ENCODE results near the gene GPATCH2L.

The GPATCH2L gene

DNA sequence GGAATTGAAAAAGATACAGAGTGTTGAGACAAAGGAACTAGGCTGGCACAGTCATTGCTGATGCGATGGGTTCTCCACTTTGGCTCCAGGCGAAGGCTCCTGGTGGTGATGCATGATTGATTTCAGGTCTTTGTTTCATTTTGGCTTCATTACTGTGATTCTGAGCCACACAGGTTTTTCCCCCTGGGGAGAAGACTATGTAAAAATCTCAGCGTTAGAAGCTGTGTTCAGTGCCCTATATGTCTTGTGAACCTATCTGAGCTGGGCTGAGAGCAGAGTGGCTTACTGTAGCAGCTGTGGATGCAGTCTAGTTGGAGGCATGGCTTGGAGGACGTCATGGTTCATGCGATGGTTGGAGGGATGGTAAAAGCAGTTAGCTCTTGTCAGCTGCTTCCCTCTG lies 54.0 kb downstream of the GPATCH2L start:
- Mint-ChIP-seq H3K36me3 (peaks cover 14% of the 10 kb centered on the region), H3K4me1 (no peaks in the 10 kb centered on the region), H3K9me3 (no peaks in the 10 kb centered on the region), H3K27me3 (no peaks in the 10 kb centered on the region), H3K4me3 (no peak overlapping the region), H3K27ac (no peak overlapping the region)

DNA sequence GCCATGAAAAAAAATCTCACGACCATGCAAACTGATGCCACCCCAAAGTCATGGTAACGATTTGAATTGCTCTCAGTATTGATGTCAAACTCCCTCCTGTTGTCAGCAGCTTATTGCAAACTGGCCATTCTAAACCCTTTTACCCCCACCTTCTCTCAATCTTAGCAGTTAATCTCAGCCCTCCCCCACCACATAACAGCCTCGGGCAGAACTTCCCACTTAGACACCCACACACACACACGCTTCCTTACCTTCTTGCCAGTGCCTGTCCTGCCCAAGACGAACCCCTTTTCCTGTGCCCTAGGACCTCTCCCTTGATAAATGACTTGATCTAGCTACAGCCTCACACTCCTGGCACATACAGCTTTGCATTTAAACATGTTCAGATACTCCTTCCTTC lies 56.6 kb downstream of the GPATCH2L start:
- Mint-ChIP-seq H3K4me1 (no peaks in the 10 kb centered on the region), H3K4me3 (no peak overlapping the region), H3K36me3 (peaks cover 8% of the 10 kb centered on the region), H3K27ac (no peak overlapping the region), H3K27me3 (no peaks in the 10 kb centered on the region), H3K9me3 (no peaks in the 10 kb centered on the region)

DNA sequence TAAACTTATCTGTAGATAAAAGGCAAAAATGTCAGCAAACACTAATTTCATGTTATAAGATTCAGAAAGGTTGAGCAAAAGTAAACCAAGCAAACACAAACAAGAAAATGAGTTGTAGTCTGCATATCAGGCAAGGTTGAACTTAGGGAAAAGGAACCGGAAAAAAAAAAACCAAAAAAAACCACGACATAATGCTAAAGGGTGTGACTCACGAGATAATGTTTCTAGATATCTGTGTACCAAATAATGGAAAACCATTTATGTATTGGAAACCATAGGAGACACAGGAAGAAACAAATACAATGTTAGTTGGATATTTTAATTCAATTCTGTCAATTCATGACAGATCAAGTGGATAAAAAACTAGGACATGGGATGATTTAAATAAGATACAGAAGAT lies 60.5 kb downstream of the GPATCH2L start:
- Mint-ChIP-seq H3K4me1 (no peaks in the 10 kb centered on the region), H3K27me3 (no peaks in the 10 kb centered on the region), H3K9me3 (no peaks in the 10 kb centered on the region), H3K27ac (no peak overlapping the region), H3K4me3 (no peak overlapping the region), H3K36me3 (peaks cover 3% of the 10 kb centered on the region)

DNA sequence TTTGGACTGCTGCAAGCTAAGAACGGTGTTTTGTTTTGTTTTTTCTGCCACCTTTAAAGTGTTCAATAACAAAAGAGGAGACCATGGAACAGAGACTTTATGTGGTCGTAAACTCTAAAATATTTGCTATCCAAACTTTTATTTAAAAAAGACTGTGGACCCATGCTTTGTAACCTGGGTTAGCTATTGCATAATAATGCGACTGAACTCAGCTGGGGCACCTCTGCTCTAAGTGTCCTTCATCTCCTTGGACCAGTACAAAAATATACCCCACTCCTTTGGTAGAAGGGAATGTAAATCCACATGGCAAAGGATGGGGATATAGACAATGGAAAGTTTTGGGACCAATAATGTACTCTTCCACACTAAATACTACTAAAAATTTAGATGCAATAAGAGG lies 65.5 kb downstream of the GPATCH2L start:
- Mint-ChIP-seq H3K27ac (no peak overlapping the region), H3K9me3 (peaks cover 4% of the 10 kb centered on the region), H3K4me3 (no peak overlapping the region), H3K36me3 (peaks cover 5% of the 10 kb centered on the region), H3K27me3 (no peaks in the 10 kb centered on the region), H3K4me1 (no peaks in the 10 kb centered on the region)

DNA sequence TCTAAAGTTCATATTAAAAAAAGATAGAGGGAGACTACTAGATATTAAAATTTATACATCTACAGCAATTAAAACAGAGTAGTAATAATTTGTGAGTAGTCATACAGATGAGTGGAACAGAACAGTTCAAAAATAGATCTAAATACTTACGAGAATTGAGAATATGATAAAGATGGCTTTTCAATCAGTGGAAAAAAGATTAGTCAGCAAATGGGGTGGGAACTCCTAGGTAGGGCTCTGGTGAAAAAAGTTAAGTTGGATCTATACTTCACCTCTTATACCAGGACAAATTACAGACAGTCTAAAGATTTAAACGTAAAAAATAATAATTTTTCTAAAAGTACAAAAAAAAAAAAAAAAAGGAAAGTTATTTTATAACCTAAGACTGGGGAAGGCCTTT lies 66.9 kb downstream of the GPATCH2L start:
- Mint-ChIP-seq H3K4me3 (no peak overlapping the region), H3K27me3 (no peaks in the 10 kb centered on the region), H3K9me3 (peaks cover 6% of the 10 kb centered on the region), H3K36me3 (peaks cover 5% of the 10 kb centered on the region), H3K27ac (no peak overlapping the region), H3K4me1 (no peaks in the 10 kb centered on the region)

DNA sequence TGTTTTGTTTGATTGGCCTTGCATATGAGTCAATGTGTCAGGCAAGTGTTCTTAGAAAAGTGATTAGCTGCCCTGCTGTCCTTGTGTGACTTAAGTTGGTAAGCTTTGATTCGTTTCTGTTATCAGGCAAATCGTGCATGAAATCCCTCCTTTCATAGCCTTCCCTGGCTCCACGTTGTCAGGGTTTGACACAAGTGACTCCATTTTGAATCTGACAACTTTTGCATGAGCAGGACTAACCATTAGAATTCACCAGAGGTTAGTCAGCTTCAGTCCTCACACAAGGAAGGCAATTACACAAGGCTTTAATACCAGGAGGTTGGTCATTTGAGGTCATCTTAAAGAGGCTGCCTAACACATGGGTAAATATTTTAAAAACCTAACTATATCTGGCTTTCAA lies 68.2 kb downstream of the GPATCH2L start:
- H3K36me3 Mint-ChIP-seq: peaks cover 5% of the 10 kb centered on the region
- H3K9me3 Mint-ChIP-seq: peaks cover 11% of the 10 kb centered on the region
- H3K27ac Mint-ChIP-seq: peak overlapping the region; percentile 43
- no peaks in the 10 kb centered on the region for H3K27me3 Mint-ChIP-seq
- H3K4me3 Mint-ChIP-seq: no peak overlapping the region
- H3K4me1 Mint-ChIP-seq: no peaks in the 10 kb centered on the region

DNA sequence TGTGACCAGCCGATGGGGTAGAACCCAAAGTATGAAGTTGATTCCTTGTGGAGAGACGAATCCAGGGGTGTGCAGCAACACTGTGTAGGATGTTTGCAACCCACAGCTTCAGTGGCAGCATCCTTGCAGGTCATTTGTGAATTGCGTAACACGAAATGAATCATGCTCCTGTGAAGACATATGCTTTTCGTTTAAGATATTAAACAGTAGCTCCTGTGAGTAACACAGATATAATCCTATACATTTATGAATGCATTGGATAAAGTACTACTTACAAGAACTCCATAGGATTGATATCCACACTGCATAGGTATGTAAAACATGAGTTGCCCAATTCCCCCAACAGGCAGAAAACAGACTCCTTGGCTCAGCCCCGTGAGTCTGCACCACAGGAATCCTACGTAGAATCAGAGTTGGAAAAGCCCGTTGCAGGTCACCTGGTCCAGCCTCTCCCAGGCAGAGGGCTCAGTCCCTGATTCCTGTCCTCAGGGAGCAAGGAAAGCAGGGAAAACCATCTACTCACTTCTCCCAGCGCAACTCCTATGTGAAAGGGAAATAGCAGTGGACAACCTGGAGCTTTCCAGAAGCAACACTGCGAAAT lies 75.8 kb downstream of the GPATCH2L start:
- H3K27ac Mint-ChIP-seq: no peak overlapping the region
- H3K27me3 Mint-ChIP-seq: no peaks in the 10 kb centered on the region
- no peak overlapping the region for H3K4me3 Mint-ChIP-seq
- H3K36me3 Mint-ChIP-seq: no peaks in the 10 kb centered on the region
- no peaks in the 10 kb centered on the region for H3K4me1 Mint-ChIP-seq
- H3K9me3 Mint-ChIP-seq: peaks cover 8% of the 10 kb centered on the region

DNA sequence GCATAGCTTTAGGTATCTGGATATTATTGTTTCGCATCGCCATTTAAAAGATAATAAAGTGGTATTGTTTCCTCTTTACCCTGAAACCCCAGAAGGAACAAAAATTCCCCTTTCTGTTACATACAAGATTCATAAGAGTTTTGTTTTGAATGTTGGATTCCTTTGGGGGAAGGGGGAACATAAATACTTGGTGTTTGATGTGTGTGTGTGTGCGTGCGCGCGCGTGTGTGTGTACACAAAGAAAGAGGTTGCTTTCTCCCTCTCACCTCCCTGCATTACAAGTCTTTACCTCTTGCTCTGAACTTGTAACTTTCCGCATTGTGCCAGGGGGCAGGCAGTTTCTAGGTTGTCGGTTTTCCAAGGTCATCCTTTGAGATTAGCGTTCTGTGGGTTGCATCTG lies 76.4 kb downstream of the GPATCH2L start:
- Mint-ChIP-seq H3K27me3 (no peaks in the 10 kb centered on the region), H3K36me3 (no peaks in the 10 kb centered on the region), H3K9me3 (peaks cover 8% of the 10 kb centered on the region), H3K27ac (no peak overlapping the region), H3K4me3 (no peak overlapping the region), H3K4me1 (no peaks in the 10 kb centered on the region)

DNA sequence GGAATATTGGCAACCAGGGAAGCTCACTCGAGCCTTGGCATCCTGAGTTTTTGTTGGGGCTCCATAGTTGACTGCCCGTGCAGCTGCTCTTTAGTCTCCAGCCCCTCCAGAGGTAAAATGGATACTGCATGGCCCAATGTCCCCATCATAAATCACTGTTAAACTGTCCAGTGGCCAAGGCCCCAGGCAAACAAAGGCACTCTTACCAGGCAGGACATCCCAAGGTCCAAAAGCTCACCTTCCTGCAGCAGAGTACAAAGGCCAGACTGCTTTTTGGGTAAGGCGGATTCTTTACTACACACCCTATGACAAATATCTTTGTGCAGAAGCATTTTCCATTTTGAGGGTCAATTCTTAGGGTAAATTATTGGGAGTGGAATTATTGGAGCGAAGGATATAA lies 81.1 kb downstream of the GPATCH2L start:
- no peaks in the 10 kb centered on the region for H3K4me1 Mint-ChIP-seq
- H3K27me3 Mint-ChIP-seq: no peaks in the 10 kb centered on the region
- H3K9me3 Mint-ChIP-seq: no peaks in the 10 kb centered on the region
- H3K36me3 Mint-ChIP-seq: peaks cover 27% of the 10 kb centered on the region
- no peak overlapping the region for H3K4me3 Mint-ChIP-seq
- no peak overlapping the region for H3K27ac Mint-ChIP-seq

DNA sequence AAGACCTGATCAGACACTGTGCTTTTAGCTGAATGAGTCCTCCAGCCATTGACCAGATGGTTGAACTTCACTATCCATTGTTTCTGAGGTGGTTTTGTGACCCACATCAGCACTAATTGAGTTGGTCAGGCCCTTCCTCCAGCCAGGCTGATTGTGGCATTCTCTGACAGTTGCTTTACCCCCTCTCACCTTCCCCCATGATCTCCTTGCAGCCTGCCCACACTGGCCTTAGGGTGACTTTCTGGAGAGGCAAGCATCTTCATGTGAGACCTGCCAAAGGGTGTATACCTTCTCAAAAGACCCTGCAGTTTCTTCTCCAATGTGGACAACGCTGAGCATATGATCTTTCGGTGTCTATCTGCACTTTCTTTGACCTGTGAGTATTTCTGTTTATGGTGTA lies 83.9 kb downstream of the GPATCH2L start:
- peaks cover 4% of the 10 kb centered on the region for H3K9me3 Mint-ChIP-seq
- no peak overlapping the region for H3K4me3 Mint-ChIP-seq
- H3K36me3 Mint-ChIP-seq: peaks cover 37% of the 10 kb centered on the region
- H3K27ac Mint-ChIP-seq: no peak overlapping the region
- no peaks in the 10 kb centered on the region for H3K27me3 Mint-ChIP-seq
- no peaks in the 10 kb centered on the region for H3K4me1 Mint-ChIP-seq

DNA sequence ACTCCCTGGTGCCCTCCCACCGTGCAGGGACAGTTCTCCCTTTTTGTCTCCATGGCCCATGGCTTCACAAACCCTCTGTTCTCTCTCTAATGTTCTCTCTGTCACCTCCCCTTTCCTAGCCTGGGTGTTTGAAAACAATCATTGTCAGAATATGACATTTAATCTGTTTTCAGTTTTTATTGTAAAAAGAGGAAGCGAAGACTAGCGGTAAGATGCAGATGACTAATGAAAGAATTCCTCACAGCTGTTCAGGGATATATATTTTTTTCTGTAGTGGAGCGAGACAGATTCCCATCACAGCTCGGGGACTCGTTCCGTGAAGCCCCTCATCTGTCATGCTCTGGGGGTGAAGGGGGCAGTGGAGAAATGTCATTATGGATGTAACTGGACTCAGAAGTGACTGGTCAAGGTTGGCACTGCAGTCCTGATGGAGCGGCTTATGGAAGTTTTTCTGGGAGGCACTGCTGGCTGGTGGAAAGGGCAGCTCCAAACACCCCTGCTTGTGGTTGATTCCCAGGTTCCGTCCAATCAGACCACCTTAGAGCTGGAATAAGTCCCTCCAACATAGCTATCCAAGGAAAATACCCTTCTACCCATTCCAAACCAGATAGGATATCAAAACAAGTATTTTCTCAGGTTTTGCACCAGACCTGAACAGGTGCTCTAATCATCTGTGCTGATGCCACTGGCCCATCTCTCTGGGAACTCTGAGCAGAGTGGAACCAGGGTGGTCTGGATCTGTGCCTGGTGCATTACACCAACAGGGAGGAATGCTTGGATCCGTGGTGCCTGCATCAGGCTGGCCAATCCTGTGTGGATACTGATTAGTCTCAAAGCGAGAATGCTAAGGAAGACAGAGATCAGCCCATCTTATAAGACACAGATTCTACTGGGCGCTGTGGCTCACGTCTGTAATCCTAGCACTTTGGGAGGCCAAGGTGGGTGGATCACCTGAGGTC lies 84.7 kb downstream of the GPATCH2L start:
- peaks cover 38% of the 10 kb centered on the region for H3K36me3 Mint-ChIP-seq
- no peaks in the 10 kb centered on the region for H3K27me3 Mint-ChIP-seq
- peaks cover 12% of the 10 kb centered on the region for H3K9me3 Mint-ChIP-seq
- no peaks in the 10 kb centered on the region for H3K4me1 Mint-ChIP-seq
- no peak overlapping the region for H3K27ac Mint-ChIP-seq
- H3K4me3 Mint-ChIP-seq: no peak overlapping the region

DNA sequence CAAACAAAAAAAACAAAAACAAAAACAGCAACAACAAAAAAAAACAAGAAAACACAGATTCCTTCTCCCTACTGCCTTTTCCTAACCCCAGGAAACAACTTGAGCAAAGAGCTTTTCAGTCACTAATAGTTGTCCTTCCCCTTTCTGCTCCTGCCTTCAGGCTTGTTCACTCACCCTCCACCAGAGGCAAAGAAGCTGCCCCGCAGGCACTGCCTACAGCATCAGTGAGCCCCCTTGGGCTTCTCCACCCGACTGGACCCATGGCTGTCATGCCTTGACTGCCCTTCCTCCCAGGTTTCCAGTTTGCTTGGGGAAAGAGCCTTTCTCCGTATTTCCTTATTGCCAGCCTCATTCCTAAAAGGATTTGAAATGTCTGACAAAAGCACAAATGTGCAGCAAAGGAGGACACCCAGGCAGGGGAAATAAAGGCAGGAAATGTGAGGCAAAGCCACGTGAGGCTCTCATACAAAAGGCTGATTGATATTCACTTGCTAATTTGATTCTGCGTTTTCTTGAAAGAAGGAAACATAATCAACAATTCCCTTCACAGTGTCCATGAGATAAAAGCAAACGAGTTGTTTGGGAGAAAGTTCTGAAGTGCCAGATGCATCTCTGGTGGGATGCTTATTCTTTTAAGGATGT lies 85.7 kb downstream of the GPATCH2L start:
- H3K27me3 Mint-ChIP-seq: no peaks in the 10 kb centered on the region

DNA sequence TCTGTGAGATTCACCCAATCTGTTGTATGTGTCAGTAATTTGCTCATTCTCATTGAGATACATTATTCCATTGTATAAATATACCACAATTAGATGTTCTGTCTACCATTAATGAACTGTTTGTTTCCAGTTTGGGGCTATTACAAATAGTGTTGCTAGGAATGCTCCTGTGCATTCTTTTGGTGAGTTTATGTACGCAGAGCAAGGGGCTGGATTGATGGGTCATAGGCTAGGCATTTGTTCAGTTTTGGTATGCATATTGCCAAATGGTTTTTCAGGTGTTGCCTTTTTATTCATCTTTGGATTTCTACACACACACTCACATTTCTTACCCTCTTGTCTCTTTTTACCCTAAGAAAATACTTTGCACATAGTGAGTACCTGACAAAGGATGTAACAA lies 93.4 kb downstream of the GPATCH2L start:
- peaks cover 20% of the 10 kb centered on the region for H3K36me3 Mint-ChIP-seq

More for the DNA sequence above, 85.7 kb downstream of the GPATCH2L start:
- Mint-ChIP-seq H3K9me3 (peaks cover 21% of the 10 kb centered on the region), H3K36me3 (peaks cover 44% of the 10 kb centered on the region), H3K4me1 (no peaks in the 10 kb centered on the region), H3K27ac (no peak overlapping the region), H3K4me3 (no peak overlapping the region)

DNA sequence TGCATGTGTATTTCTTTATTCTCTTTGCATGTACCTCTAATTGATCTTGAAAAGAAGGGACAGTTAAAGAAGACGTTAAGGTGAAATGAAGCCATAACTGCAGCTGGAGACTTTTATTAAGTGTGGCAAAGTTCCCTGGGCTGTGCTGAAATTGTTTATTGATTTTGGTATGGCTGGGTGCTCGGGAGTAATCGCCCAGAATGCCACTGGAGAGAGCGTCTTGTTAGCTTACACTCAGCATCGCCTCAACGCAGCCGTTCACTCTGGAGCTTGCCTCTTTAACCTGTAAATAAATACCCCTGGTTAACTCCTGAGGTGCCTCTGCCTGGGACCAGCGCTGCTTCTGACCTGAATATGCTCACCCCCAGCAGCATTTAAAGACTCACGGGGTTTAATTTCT lies 98.6 kb downstream of the GPATCH2L start:
- H3K36me3 Mint-ChIP-seq: no peaks in the 10 kb centered on the region
- no peak overlapping the region for H3K4me3 Mint-ChIP-seq
- no peaks in the 10 kb centered on the region for H3K9me3 Mint-ChIP-seq
- peaks cover 2% of the 10 kb centered on the region for H3K27me3 Mint-ChIP-seq
- H3K4me1 Mint-ChIP-seq: no peaks in the 10 kb centered on the region
- H3K27ac Mint-ChIP-seq: no peak overlapping the region

More for the DNA sequence above, 93.4 kb downstream of the GPATCH2L start:
- no peak overlapping the region for H3K4me3 Mint-ChIP-seq
- H3K4me1 Mint-ChIP-seq: no peaks in the 10 kb centered on the region
- H3K27me3 Mint-ChIP-seq: peaks cover 2% of the 10 kb centered on the region
- H3K27ac Mint-ChIP-seq: no peak overlapping the region
- H3K9me3 Mint-ChIP-seq: peaks cover 29% of the 10 kb centered on the region

DNA sequence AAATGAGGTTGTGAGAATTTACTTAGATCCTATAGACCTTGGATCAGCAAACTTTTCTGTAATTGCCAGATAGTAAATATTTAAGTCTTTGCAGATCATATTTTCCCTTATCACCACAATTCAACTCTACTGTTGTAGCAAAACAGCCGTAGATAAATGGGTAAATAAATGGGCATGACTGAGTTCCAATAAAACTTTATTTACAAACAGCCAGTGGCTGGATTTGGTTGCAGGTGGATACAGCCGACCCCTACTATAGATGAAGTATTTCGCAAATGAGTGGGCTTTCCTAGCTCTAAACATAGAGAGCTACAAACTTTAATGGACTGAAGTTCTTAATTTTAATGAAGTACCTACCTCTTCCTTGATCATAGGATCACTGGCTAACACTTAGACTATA lies 100.7 kb downstream of the GPATCH2L start:
- H3K4me1 Mint-ChIP-seq: no peaks in the 10 kb centered on the region
- H3K36me3 Mint-ChIP-seq: peaks cover 5% of the 10 kb centered on the region
- no peak overlapping the region for H3K27ac Mint-ChIP-seq
- no peaks in the 10 kb centered on the region for H3K9me3 Mint-ChIP-seq
- no peaks in the 10 kb centered on the region for H3K27me3 Mint-ChIP-seq
- no peak overlapping the region for H3K4me3 Mint-ChIP-seq

DNA sequence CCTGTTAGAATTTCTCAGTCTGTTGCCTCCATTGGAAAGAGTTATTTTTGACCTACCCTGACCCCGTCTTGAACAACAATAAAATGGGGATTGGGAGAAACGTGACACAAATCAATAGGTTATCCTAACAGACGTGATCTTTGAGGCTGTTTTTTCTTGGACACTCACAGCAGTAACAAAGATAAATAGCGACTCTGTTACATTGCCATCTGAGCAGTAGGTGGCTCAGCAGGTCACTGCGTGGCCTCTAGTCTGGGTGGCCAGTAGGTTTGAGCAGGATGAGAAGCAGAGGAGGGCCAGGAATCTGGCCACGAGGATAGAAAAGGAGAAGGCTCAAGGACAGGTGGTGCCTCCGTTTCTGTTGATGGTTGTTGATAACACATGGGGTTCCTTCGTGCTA lies 101.4 kb downstream of the GPATCH2L start:
- Mint-ChIP-seq H3K27ac (no peak overlapping the region), H3K36me3 (peaks cover 5% of the 10 kb centered on the region), H3K4me3 (no peak overlapping the region), H3K9me3 (no peaks in the 10 kb centered on the region), H3K27me3 (no peaks in the 10 kb centered on the region), H3K4me1 (no peaks in the 10 kb centered on the region)

All from activated naive CD4-positive, alpha-beta T cell treated with anti-CD3 and anti-CD28 coated beads, Interleukin-2, amount 50 U/mL, for 24 hours (primary cell).